ENCODE measurements around the gene PDE6B. TPM values are rescaled to one million over a fixed set of nuclear protein-coding genes. Genes with fewer than 3 reads are reported as not detected.

Gene PDE6B
- total and polyA plus RNA-seq, 9 donors, result 1.4 to 7.5 (median 4.6) TPM

DNA sequence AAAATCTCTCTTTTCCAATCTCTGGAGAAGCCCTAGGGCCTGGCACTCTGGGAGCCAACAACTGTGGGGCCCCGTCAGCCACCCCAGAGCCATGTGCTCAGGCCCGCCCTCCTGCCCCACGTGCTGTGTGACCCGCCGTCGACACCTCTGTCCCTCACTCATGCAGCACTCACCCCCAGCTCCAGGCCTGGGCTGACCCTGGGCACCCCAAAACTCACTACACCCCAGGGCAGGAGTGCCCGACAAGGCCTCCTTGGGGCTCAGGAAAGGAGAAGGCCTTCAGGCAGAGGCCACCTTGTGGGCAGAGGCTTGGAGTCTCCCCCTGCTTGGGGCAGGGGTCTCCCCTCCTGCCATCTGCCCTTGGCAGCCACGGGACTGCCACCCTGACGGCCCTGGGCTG is 54.7 kb downstream of the PDE6B start:
- WGBS, 3 donors, result 67 to 77% (median 71%) methylated on average over 9 of the region's 9 CpGs
- TF ChIP-seq, protein P1, sequence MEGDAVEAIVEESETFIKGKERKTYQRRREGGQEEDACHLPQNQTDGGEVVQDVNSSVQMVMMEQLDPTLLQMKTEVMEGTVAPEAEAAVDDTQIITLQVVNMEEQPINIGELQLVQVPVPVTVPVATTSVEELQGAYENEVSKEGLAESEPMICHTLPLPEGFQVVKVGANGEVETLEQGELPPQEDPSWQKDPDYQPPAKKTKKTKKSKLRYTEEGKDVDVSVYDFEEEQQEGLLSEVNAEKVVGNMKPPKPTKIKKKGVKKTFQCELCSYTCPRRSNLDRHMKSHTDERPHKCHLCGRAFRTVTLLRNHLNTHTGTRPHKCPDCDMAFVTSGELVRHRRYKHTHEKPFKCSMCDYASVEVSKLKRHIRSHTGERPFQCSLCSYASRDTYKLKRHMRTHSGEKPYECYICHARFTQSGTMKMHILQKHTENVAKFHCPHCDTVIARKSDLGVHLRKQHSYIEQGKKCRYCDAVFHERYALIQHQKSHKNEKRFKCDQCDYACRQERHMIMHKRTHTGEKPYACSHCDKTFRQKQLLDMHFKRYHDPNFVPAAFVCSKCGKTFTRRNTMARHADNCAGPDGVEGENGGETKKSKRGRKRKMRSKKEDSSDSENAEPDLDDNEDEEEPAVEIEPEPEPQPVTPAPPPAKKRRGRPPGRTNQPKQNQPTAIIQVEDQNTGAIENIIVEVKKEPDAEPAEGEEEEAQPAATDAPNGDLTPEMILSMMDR (IDR thresholded peaks at IDR 0.05), result no peak
- TF ChIP-seq EP300 (IDR thresholded peaks at IDR 0.05), result no peak
- no peak for TF ChIP-seq POLR2A (IDR thresholded peaks at IDR 0.05)
- H3K27ac ChIP-seq, result no peak overlapping the region

DNA sequence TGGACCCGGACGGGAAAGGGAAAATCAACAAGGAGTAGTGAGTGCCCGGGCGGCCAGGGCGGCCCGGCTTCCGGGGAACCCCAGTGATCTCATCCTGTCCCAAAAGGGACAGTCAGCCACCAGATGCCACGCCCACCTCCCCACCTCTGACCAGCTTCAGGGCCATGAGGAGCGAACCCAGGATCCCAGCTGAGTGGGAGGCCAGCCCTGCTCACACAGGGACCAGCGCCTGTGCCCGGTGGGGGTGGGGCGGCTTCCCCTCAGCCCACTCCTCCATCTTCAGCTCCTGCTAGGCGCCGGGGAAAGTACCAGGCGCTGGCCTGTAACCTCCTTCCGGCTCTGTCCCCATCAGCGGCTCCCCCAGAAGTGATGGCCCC is 55.2 kb downstream of the PDE6B start:
- WGBS, 3 donors, result 21 to 41% (median 30%) methylated on average over 17 of the region's 17 CpGs
- Histone ChIP-seq H3K4me3 (no peak overlapping the region), H3K4me1 (ENCODE audit: insufficient read depth) (no peaks in the 10 kb centered on the region), H3K27me3 (no peaks in the 10 kb centered on the region), H3K9me3 (no peaks in the 10 kb centered on the region), H3K36me3 (no peaks in the 10 kb centered on the region), H3K27ac (no peak overlapping the region)
- TF ChIP-seq, protein P1 (IDR thresholded peaks at IDR 0.05), result no peak
- TF ChIP-seq POLR2A (IDR thresholded peaks at IDR 0.05) (no peak), EP300 (IDR thresholded peaks at IDR 0.05) (no peak)
- intact Hi-C loops (cut with DNase I), result no loop called here
- no peak for DNase-seq

More for the DNA sequence above, 54.7 kb downstream of the PDE6B start:
- intact Hi-C loops (cut with DNase I), result no loop called here
- Histone ChIP-seq H3K27me3 (no peaks in the 10 kb centered on the region), H3K4me1 (ENCODE audit: insufficient read depth) (peaks cover 3% of the 10 kb centered on the region), H3K36me3 (no peaks in the 10 kb centered on the region), H3K9me3 (no peaks in the 10 kb centered on the region), H3K4me3 (no peak overlapping the region)
- DNase-seq, result peak in 2 of 5 donors; percentile 20 to 25

DNA sequence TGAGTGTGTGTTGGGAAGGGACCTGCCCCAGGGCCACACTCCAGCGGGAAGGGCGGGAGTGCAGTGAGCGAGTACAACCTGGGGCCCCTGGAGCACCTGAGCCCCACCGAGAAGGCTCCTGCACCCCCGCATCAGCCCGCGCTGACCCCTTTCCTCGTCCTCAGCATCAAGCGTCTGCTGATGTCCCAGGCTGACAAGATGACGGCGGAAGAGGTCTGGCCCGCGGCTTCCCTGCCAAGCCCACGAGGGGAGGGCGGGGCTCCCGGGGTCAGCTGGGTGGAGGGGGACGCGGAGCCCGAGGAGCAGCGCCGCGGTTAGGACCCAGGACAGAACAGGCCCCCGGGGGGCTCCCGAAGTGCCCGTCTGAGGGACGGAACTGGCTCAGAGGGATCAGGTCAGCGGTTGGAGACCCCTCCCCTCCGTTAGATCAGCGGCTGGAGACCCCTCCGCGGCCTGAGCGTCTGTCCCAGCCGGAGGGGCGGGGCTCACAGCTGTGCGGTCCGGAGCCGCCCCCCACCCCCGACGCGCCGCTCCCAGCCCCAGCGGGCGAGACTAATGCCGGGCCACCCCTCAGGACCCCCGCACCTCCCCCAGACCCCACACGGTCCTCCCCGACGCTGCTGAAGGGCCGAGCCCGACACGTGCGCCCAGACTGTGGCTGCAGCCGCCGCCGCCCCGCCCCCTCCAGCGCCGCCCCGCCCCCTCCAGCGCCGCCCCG is 55.7 kb downstream of the PDE6B start:
- TF ChIP-seq, protein P1 (IDR thresholded peaks at IDR 0.05), result no peak
- TF ChIP-seq EP300 (IDR thresholded peaks at IDR 0.05), result no peak
- TF ChIP-seq POLR2A (IDR thresholded peaks at IDR 0.05), result no peak
- Histone ChIP-seq H3K9me3 (no peaks in the 10 kb centered on the region), H3K27me3 (no peaks in the 10 kb centered on the region), H3K4me3 (peak overlapping the region; percentile 35), H3K27ac (no peak overlapping the region), H3K36me3 (no peaks in the 10 kb centered on the region), H3K4me1 (ENCODE audit: insufficient read depth) (no peaks in the 10 kb centered on the region)
- DNase-seq, result peak in 3 of 5 donors; percentile 45 to 60 (median 47)
- intact Hi-C loops (cut with DNase I), result no loop called here
- WGBS, 3 donors, result 0 to 1% (median 1%) methylated on average over 36 to 62 of the region's 62 CpGs

- H3K27me3 ChIP-seq, result no peaks in the 10 kb centered on the region
- WGBS, 3 donors, result 43 to 63% (median 51%) methylated on average over 35 to 58 of the region's 58 CpGs
- no peak overlapping the region for H3K27ac ChIP-seq
These were observed 56.5 kb downstream of the PDE6B start for GRCh38 chr4:681736-682451.

More at GRCh38 chr4:681736-682451, 56.5 kb downstream of the PDE6B start:
- Histone ChIP-seq H3K4me1 (ENCODE audit: insufficient read depth) (no peaks in the 10 kb centered on the region), H3K9me3 (no peaks in the 10 kb centered on the region), H3K4me3 (peak overlapping the region; percentile 15), H3K36me3 (no peaks in the 10 kb centered on the region)
- TF ChIP-seq POLR2A (IDR thresholded peaks at IDR 0.05) (no peak), EP300 (IDR thresholded peaks at IDR 0.05) (no peak)
- TF ChIP-seq, protein P1 (IDR thresholded peaks at IDR 0.05), result no peak
- DNase-seq, result peak in 3 of 5 donors; percentile 39 to 42 (median 41)
- intact Hi-C loops (cut with DNase I), result no loop called here

Measured in ovary (tissue), 9 donors.